ENCODE data around the gene CYP2F1. TPM values are rescaled to one million over a fixed set of nuclear protein-coding genes. Genes with fewer than 3 reads are reported as not detected.

Gene CYP2F1
- total and polyA plus RNA-seq, 2 of the 13 experiments (the other 11 are each of a cell fraction or from before 2014, with no cell fraction given): not detected

DNA sequence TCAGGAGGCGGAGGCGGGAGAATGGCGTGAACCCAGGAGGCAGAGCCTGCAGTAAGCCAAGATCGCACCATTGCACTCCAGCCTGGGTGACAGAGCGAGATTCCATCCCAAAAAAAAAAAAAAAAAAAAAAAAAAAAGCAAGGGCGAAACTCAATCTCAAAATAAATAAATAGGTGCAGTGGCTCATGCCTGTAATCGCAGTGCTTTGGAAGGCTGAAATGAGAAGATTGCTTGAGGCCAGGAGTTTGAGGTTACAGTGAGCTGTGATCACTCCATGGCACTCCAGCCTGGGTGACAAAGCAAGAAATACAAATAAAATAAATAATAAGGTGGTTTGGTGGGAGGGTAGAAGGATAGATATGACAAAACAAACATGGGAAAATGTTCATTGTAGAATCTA lies 39.8 kb downstream of the CYP2F1 start:
- Histone ChIP-seq H3K4me2 (ENCODE audit: low read depth, low read length) (no peak overlapping the region), H3K27me3 (ENCODE audit: control insufficient read depth in 1 of 2, insufficient read depth in 2 of 2, low read length in 2 of 2) (no peaks in the 10 kb centered on the region), H4K20me1 (ENCODE audit: insufficient read depth, low read length) (no peaks in the 10 kb centered on the region), H3K79me2 (ENCODE audit: insufficient read depth, low read length) (no peaks in the 10 kb centered on the region), H2AFZ (ENCODE audit: low read length) (no peak overlapping the region), H3K27ac (ENCODE audit: extremely low read length, insufficient read depth, low read length) (no peak overlapping the region), H3K4me3 (replicated peaks in 1 of 3; ENCODE audit: insufficient read depth in 1 of 3, low read depth in 2 of 3, low read length in 3 of 3) (no peak overlapping the region), H3K36me3 (replicated peaks in 1 of 2; ENCODE audit: control insufficient read depth in 1 of 2, insufficient read depth in 2 of 2, low read length in 2 of 2) (no peaks in the 10 kb centered on the region), H3K9ac (ENCODE audit: insufficient read depth, low read depth, low read length) (no peak overlapping the region), H3K4me1 (ENCODE audit: insufficient read depth, low read length) (peaks cover 11% of the 10 kb centered on the region), H3K9me3 (ENCODE audit: low read length) (no peaks in the 10 kb centered on the region)
- in situ Hi-C loops (cut with HindIII; ENCODE audit: extremely low pct_ligation_motif_present, low pct_unique_long_range_greater_than_20kb) (no loop called here), intact Hi-C loops (cut with micrococcal nuclease; ENCODE audit: unreplicated experiment) (no loop called here)
- ATAC-seq (no peak), DNase-seq (ENCODE audit: low spot score) (no peak), FAIRE-seq (no peak)
- ChIA-PET POLR2A (no interaction called here), CTCF (ENCODE audit: low intra/inter-chr PET ratio, low total read pairs) (no interaction called here)
- no TSS peak for BruUV-seq (replicated peaks)
- 91% methylated on average over 7 of the region's 7 CpGs for WGBS (ENCODE audit: low lambda C conversion rate)
- TF ChIP-seq ZNF619 (CRISPR knock-in tag; IDR thresholded peaks at IDR 0.05): no peak
- TF ChIP-seq AHR (CRISPR knock-in tag; IDR thresholded peaks at IDR 0.05): no peak
- TF ChIP-seq, protein P1, sequence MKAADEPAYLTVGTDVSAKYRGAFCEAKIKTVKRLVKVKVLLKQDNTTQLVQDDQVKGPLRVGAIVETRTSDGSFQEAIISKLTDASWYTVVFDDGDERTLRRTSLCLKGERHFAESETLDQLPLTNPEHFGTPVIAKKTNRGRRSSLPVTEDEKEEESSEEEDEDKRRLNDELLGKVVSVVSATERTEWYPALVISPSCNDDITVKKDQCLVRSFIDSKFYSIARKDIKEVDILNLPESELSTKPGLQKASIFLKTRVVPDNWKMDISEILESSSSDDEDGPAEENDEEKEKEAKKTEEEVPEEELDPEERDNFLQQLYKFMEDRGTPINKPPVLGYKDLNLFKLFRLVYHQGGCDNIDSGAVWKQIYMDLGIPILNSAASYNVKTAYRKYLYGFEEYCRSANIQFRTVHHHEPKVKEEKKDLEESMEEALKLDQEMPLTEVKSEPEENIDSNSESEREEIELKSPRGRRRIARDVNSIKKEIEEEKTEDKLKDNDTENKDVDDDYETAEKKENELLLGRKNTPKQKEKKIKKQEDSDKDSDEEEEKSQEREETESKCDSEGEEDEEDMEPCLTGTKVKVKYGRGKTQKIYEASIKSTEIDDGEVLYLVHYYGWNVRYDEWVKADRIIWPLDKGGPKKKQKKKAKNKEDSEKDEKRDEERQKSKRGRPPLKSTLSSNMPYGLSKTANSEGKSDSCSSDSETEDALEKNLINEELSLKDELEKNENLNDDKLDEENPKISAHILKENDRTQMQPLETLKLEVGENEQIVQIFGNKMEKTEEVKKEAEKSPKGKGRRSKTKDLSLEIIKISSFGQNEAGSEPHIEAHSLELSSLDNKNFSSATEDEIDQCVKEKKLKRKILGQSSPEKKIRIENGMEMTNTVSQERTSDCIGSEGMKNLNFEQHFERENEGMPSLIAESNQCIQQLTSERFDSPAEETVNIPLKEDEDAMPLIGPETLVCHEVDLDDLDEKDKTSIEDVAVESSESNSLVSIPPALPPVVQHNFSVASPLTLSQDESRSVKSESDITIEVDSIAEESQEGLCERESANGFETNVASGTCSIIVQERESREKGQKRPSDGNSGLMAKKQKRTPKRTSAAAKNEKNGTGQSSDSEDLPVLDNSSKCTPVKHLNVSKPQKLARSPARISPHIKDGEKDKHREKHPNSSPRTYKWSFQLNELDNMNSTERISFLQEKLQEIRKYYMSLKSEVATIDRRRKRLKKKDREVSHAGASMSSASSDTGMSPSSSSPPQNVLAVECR (CRISPR knock-in tag; IDR thresholded peaks at IDR 0.05; ENCODE audit: borderline replicate concordance): no peak
- no peak for TF ChIP-seq HIVEP1 (CRISPR knock-in tag; IDR thresholded peaks at IDR 0.05)
- TF ChIP-seq GLI4 (CRISPR knock-in tag; IDR thresholded peaks at IDR 0.05; ENCODE audit: borderline replicate concordance): no peak
- no peak for TF ChIP-seq ZNF235 (CRISPR knock-in tag; IDR thresholded peaks at IDR 0.05; ENCODE audit: borderline replicate concordance)
- no peak for TF ChIP-seq YY1 (IDR thresholded peaks at IDR 0.05; ENCODE audit: insufficient read depth, insufficient replicate concordance, low read depth, low read length)
- TF ChIP-seq, protein P2, sequence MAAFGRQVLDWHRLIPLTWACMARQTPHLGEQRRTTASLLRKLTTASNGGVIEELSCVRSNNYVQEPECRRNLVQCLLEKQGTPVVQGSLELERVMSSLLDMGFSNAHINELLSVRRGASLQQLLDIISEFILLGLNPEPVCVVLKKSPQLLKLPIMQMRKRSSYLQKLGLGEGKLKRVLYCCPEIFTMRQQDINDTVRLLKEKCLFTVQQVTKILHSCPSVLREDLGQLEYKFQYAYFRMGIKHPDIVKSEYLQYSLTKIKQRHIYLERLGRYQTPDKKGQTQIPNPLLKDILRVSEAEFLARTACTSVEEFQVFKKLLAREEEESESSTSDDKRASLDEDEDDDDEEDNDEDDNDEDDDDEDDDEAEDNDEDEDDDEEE (CRISPR knock-in tag; IDR thresholded peaks at IDR 0.05): no peak
- no peak for TF ChIP-seq HNRNPH1 (optimal IDR thresholded peaks at IDR 0.05; ENCODE audit: low read depth, low read length)
- TF ChIP-seq AGO1 (IDR thresholded peaks at IDR 0.05; ENCODE audit: low read depth, low read length, poor library complexity, severe bottlenecking): no peak
- no peak for TF ChIP-seq ISL2 (CRISPR knock-in tag; IDR thresholded peaks at IDR 0.05)
- TF ChIP-seq ZNF543 (CRISPR knock-in tag; IDR thresholded peaks at IDR 0.05): no peak
- TF ChIP-seq CREM (IDR thresholded peaks at IDR 0.05): no peak
- TF ChIP-seq CREM (CRISPR knock-in tag; IDR thresholded peaks at IDR 0.05): no peak
- TF ChIP-seq BRCA1 (CRISPR knock-in tag; IDR thresholded peaks at IDR 0.05): no peak
- TF ChIP-seq, protein P3, sequence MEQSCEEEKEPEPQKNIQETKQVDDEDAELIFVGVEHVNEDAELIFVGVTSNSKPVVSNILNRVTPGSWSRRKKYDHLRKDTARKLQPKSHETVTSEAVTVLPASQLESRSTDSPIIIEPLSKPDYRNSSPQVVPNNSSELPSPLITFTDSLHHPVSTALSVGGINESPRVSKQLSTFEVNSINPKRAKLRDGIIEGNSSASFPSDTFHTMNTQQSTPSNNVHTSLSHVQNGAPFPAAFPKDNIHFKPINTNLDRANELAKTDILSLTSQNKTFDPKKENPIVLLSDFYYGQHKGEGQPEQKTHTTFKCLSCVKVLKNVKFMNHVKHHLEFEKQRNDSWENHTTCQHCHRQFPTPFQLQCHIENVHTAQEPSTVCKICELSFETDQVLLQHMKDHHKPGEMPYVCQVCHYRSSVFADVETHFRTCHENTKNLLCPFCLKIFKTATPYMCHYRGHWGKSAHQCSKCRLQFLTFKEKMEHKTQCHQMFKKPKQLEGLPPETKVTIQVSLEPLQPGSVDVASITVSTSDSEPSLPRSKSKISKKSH (CRISPR knock-in tag; IDR thresholded peaks at IDR 0.05; ENCODE audit: borderline replicate concordance): no peak
- TF ChIP-seq GATA4 (IDR thresholded peaks at IDR 0.05; ENCODE audit: borderline replicate concordance, low read depth): no peak
- no peak for TF ChIP-seq SMAD3 (CRISPR knock-in tag; IDR thresholded peaks at IDR 0.05)
- no peak for TF ChIP-seq NFKBIZ (CRISPR knock-in tag; IDR thresholded peaks at IDR 0.05)

All from HepG2 (cell line).